Heart left ventricle (tissue), 13 donors: ENCODE measurements around the gene FBXW5.

ENCODE experiments used
- POLR2A ChIP-seq, 2 donors: fragments of 450-650 bp; IDR thresholded peaks; one replicate each; pipeline ENCODE4 v1.6.1; 2017; ENCODE audit warnings: antibody characterized with exemption in 2 of 2, mild to moderate bottlenecking in 2 of 2, moderate library complexity in 2 of 2
- TF ChIP-seq, protein P1 (sequence below), 12 donors: fragments of 200-600 bp; sonication (generic) in 4 of 12; IDR thresholded peaks; one replicate each; pipeline versions ENCODE4 v1.5.0 to v1.8.0; 2018 to 2022; ENCODE audit warnings: antibody characterized with exemption in 12 of 12, mild to moderate bottlenecking in 5 of 12
- donor health status: ischemic (EF 13 %, LVEDD 7.1; RV severe dilation, severe dysfunction).
- donor health status: DM: no; HTN: yes; CAD: no.
- donor health status: DM: no; HTN: no; CAD: no.
- donor health status: ischemic (EF 25% LVEDD 6.9; RV normal size, moderate dysfunction).
- donor health status: ischemic (EF 25% LVEDD 5.7; RV mildly dilated, moderate dysfunction).
- donor health status: ischemic (EF 35%, LVEDD 5.7; RV mildly dilated, moderate dysfunction).
- donor health status: nonischemic (EF 11% LVEDD 7.7; RV severe dilation, severe dysfunction).
- donor health status: DM: yes; HTN: yes; CAD: no.
- donor health status: PGD.
- donor health status: ischemic (EF 29% LVEDD 5.4; RV normal size, mild dysfunction).
- donor health status: nonischemic (EF 23%, LVEDD 6.1; RV moderate dilation, normal function).

- TF ChIP-seq, protein P1, sequence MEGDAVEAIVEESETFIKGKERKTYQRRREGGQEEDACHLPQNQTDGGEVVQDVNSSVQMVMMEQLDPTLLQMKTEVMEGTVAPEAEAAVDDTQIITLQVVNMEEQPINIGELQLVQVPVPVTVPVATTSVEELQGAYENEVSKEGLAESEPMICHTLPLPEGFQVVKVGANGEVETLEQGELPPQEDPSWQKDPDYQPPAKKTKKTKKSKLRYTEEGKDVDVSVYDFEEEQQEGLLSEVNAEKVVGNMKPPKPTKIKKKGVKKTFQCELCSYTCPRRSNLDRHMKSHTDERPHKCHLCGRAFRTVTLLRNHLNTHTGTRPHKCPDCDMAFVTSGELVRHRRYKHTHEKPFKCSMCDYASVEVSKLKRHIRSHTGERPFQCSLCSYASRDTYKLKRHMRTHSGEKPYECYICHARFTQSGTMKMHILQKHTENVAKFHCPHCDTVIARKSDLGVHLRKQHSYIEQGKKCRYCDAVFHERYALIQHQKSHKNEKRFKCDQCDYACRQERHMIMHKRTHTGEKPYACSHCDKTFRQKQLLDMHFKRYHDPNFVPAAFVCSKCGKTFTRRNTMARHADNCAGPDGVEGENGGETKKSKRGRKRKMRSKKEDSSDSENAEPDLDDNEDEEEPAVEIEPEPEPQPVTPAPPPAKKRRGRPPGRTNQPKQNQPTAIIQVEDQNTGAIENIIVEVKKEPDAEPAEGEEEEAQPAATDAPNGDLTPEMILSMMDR (IDR thresholded peaks at IDR 0.05) = no peak
- no peak for TF ChIP-seq POLR2A (IDR thresholded peaks at IDR 0.05)
These were observed 48.4 kb upstream of the FBXW5 start for GRCh38 chr9:136992819-136993369.
